Chondrocyte (in vitro differentiated cells): ENCODE measurements around the gene TUBE1. TPM values are rescaled to one million over a fixed set of nuclear protein-coding genes. Genes with fewer than 3 reads are reported as not detected.

Source experiments
- DNase-seq: peaks from one replicate; pipeline ENCODE4 v3.0.0; 2021; ENCODE audit warnings: mixed read lengths, low spot score
- H3K27ac Mint-ChIP-seq: one replicate; pipeline ENCODE4 v1.8.0; 2021; ENCODE audit warnings: mild to moderate bottlenecking, moderate library complexity, mixed read lengths; ENCODE audit not compliant: unreplicated experiment
- H3K27me3 Mint-ChIP-seq: 2 replicates; pipeline ENCODE4 v1.8.0; 2021; ENCODE audit warnings: low read depth, mixed read lengths
- H3K36me3 Mint-ChIP-seq: 2 replicates; pipeline ENCODE4 v1.8.0; 2021; ENCODE audit warnings: low read depth, mixed read lengths
- H3K4me1 Mint-ChIP-seq: 2 replicates; pipeline ENCODE4 v1.8.0; 2021; ENCODE audit warnings: low read depth, mild to moderate bottlenecking, mixed read lengths
- H3K4me3 Mint-ChIP-seq: one replicate; pipeline ENCODE4 v1.8.0; 2021; ENCODE audit warnings: mild to moderate bottlenecking, moderate library complexity, mixed read lengths; ENCODE audit not compliant: unreplicated experiment
- H3K9me3 Mint-ChIP-seq: 2 replicates; pipeline ENCODE4 v1.8.0; 2021; ENCODE audit warnings: low read depth, mixed read lengths
- total RNA-seq: library from RNA; stranded (reverse); gene quantifications from 3 replicates; pipeline ENCODE4 v1.2.1, GENCODE V29; 2021
- TF ChIP-seq, protein P1 (sequence below): fragments of 200-600 bp; sonication (generic); IDR thresholded peaks from 2 replicates; pipeline ENCODE4 v1.5.0; 2021; ENCODE audit warnings: antibody characterized with exemption, mild to moderate bottlenecking, moderate library complexity

TUBE1 gene
- total RNA-seq, 1 donor from 2014 or later = 23.9 TPM

DNA sequence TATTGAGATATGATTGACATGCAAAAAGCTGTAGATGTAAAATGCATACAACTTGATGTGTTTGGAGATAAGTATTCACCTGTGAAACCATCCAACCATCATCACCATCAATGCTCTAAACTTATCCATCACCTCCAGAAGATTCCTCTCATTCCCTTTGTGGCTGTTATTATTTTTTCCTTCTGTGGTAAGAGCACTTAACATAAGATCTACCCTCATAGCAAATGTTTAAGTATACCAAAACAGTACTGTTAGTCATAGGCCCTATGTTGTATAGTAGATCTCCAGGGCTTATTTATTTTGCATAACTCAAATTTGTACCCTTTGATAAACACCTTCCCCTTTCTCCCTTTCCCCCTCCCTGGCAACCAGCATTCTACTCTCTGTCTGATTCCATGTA, 64.5 kb downstream of the TUBE1 start:
- DNase-seq = no peak
- peaks cover 17% of the 10 kb centered on the region for H3K4me1 Mint-ChIP-seq
- peaks cover 13% of the 10 kb centered on the region for H3K9me3 Mint-ChIP-seq
- TF ChIP-seq, protein P1, sequence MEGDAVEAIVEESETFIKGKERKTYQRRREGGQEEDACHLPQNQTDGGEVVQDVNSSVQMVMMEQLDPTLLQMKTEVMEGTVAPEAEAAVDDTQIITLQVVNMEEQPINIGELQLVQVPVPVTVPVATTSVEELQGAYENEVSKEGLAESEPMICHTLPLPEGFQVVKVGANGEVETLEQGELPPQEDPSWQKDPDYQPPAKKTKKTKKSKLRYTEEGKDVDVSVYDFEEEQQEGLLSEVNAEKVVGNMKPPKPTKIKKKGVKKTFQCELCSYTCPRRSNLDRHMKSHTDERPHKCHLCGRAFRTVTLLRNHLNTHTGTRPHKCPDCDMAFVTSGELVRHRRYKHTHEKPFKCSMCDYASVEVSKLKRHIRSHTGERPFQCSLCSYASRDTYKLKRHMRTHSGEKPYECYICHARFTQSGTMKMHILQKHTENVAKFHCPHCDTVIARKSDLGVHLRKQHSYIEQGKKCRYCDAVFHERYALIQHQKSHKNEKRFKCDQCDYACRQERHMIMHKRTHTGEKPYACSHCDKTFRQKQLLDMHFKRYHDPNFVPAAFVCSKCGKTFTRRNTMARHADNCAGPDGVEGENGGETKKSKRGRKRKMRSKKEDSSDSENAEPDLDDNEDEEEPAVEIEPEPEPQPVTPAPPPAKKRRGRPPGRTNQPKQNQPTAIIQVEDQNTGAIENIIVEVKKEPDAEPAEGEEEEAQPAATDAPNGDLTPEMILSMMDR = no peak
- peaks cover 4% of the 10 kb centered on the region for H3K36me3 Mint-ChIP-seq
- no peak overlapping the region for H3K4me3 Mint-ChIP-seq
- H3K27ac Mint-ChIP-seq = no peak overlapping the region
- H3K27me3 Mint-ChIP-seq = no peaks in the 10 kb centered on the region

DNA sequence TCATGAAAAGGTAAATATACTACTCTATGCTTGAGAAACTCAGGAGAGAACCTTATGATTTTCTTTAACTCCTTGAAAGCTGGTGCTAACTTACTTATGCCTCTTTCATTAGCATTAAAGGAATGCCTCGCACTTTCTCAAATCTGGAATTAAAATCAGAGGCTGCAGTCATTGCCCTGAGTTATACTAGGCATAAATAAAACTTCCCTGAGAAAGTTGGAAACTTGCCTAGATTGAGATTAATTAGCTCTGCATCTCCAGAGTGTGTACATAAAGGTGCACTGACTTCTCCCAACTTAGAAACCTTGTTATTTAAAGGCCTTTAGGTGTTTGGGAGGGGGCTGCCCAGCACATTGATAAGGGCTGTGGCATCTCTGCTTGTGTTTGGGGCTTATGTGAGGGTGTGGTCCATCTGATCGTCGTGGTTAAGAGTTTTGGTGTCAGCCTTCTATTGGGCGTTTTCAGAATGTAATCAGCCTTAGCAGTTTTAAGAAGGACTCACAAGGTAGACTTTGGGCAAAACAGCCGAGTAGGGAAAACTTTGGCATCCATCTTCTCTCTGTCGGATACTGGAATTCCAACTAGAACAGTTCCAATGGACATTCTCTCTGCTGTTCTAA, 65.5 kb downstream of the TUBE1 start:
- Mint-ChIP-seq H3K27me3 (no peaks in the 10 kb centered on the region), H3K4me3 (no peak overlapping the region)

More for the DNA sequence above, 65.5 kb downstream of the TUBE1 start:
- TF ChIP-seq, protein P1 = no peak
- Mint-ChIP-seq H3K4me1 (peaks cover 17% of the 10 kb centered on the region), H3K36me3 (peaks cover 4% of the 10 kb centered on the region), H3K9me3 (peaks cover 13% of the 10 kb centered on the region), H3K27ac (no peak overlapping the region)
- DNase-seq = no peak

Other genes with a start within 250 kb of the TUBE1 start
- 79.1 to 111 TPM (median 109 TPM) in 3 replicates for gene FYN, start 214.0 kb downstream of the TUBE1 start, total RNA-seq
- not detected in 3 replicates for gene CCN6, start 33.4 kb downstream of the TUBE1 start, total RNA-seq
- gene FAM229B, start 109 bp upstream of the TUBE1 start, total RNA-seq = 25.7 to 37.5 TPM (median 27.9 TPM) in 3 replicates
- gene LAMA4, start 167.1 kb upstream of the TUBE1 start, total RNA-seq = 55.2 to 115 TPM (median 102 TPM) in 3 replicates